HUDEP-2 (cell line): ENCODE measurements around the gene SPTBN1.

Source experiments
- DNase-seq, 76 experiments: peaks; one replicate each; lab custom pipeline; 2025; ENCODE audit not compliant: unreplicated experiment in 76 of 76; lab: John Stamatoyannopoulos, UW

SPTBN1 gene

DNA sequence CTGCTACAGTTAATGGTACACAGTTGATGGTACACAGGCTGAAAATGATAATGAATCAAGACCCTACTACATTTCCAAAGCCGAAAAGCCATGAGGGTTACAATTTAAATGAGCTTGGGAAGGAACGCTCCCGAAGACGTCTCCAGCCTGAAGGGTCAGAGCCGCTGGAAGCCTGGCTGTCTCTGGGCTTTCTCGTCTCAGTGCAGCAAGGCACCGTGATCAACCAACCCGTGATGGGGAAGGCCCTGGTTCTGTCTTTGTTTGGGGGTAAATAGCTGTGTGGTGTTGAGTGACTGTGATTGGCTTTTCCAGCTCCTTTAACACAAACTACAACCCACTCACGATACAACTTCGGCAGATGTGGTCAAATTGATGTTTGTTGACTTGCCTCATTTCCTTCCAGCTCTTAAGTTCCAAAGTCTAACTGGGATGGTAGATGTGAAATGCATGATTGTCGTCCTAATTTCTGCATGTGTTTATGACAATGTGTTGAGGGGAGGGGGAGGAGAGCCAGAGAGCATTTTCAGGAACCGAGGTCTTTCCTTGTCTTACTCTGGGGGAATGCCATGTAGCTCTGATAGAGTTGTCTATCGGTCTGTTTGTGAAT, 207.4 kb downstream of the SPTBN1 start:
- no peak for DNase-seq

GRCh38 chr2:54664238-54664786, 208.2 kb downstream of the SPTBN1 start:
- no peak for DNase-seq

- peak in 29 of 76 experiments; percentile 1 to 53 (median 18) for DNase-seq
These were observed 209.3 kb downstream of the SPTBN1 start for GRCh38 chr2:54665436-54665856.

DNA sequence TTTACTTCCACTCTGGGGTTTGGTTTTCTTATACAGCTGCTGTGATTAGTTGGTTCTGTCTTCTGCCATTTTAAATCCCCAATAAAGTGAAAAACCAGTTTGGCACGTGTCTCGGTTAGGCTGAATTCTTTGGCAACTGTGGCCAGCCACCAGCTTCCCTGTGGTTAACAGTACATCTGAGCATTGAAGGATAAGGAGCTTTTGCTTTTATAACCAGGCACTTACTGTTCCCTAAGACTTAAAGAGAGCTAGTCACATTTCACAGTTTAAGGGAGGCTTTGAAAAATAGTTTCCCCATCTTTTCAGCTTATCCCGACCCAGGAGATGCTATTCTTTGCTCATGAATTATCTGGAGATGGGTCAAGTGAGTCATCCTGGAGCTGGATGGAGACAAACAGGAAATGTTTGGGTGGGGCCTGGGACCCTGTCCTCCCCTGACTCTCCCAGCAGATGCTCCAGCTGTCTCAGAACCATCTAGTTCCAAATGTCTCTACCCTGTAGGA, 210.1 kb downstream of the SPTBN1 start:
- DNase-seq, result no peak

GRCh38 chr2:54666634-54667265, 210.6 kb downstream of the SPTBN1 start:
- no peak for DNase-seq

DNA sequence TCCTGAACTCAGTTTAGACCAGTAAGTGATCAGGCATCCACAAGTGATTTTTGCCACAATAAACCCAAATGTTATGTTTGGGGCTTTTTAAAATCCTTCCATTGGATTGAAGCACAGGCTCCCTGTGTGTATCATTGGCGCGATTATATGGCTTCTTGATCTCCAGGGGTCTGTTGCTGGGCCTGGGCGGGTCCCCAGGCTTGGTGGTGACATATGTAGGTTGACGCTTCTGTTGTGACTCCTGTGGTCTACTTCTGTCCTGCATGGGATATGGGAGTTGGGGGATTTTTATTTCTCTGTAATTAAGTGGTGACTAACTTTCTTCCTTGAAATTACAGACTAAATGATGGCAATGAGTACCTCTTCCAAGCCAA, 211.1 kb downstream of the SPTBN1 start:
- no peak for DNase-seq

GRCh38 chr2:54667726-54668650, 211.9 kb downstream of the SPTBN1 start:
- DNase-seq, result no peak

- no peak for DNase-seq
These were observed 212.6 kb downstream of the SPTBN1 start for GRCh38 chr2:54668711-54669110.

DNA sequence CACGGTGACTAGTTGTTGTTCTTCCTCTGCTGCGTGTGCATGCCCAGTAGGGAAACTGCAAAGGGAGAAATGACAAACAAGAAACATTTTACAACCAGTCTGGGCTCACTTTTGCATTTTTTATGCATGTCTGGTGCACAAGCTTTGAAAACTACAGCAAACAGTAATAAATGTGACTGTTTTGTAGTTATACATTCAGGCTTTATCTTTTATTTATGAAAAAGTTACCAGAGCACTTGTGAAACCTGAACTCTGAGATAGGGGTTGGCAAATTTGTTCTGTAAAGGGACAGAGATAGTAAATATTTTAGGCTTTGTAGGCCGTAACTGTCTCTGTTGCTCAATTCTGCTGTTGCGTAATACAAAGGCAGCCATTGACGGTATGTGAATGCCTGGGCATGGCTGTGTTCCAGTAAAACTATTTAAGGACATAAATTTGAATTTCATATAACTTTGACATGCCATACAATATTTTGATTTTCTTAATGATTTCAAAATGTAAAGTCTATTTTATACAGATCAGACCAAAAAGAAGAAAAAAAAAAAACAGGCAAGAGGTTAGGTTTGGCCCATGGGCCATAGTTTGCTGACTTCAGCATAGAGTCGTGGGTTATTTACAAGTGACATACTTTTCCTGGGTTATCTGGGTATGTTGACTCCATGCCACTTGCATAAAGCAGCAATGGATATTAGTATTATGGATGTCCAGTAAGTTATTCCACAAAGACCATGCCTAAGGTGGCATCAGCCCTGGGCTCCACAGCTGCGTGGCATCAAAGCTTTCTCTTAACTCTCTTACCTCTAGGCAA, 213.8 kb downstream of the SPTBN1 start:
- DNase-seq, result no peak

- DNase-seq, result no peak
These were observed 214.4 kb downstream of the SPTBN1 start for GRCh38 chr2:54670485-54671009.

GRCh38 chr2:54671010-54671409, 214.9 kb downstream of the SPTBN1 start:
- no peak for DNase-seq

- no peak for DNase-seq
These were observed 215.9 kb downstream of the SPTBN1 start for GRCh38 chr2:54671875-54672589.

GRCh38 chr2:54672590-54673456, 216.7 kb downstream of the SPTBN1 start:
- no peak for DNase-seq

DNA sequence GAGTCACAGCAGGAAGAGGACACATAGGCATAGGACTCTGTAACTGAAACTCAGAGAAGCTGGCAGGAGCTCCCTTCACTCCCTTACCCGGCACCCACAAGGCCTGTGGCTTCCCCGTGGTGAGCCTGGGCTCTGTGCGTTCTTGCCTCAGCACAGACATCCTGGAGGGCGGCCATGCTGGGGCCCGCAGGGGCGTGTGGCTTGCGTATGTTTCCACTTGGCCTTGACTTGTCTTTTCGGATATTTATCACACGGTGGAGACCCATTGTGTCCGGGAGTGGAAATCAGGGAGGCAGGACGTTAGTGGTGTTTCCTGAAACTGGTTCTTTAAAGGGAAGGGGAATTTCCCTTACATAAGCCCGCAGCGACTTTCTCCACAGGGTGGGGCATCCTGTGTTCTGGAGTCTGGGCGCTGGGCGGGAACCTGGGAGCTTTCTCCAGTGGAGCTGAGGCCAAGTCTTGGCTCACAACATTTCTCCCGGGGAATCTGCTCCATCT, 217.4 kb downstream of the SPTBN1 start:
- DNase-seq, result no peak

DNA sequence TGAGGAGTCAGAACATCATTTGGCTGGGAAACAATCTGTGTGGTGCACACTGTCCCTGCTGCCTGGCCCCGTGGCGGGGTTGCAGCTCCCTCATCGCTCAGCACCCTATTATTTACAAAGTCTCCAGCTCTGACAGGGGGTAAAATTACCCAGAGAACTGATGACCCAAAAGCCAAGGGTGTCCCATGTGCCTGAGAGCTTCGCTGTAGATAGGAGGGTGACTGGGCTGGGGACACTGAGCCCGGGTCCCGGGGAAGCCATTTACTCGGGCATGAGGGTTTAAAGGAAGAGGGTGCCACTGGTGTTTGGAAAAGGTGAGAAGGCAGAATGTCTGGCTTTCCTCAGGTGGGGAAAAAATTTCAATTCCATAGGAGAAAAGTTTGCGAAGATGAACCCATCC, 219.2 kb downstream of the SPTBN1 start:
- no peak for DNase-seq

DNA sequence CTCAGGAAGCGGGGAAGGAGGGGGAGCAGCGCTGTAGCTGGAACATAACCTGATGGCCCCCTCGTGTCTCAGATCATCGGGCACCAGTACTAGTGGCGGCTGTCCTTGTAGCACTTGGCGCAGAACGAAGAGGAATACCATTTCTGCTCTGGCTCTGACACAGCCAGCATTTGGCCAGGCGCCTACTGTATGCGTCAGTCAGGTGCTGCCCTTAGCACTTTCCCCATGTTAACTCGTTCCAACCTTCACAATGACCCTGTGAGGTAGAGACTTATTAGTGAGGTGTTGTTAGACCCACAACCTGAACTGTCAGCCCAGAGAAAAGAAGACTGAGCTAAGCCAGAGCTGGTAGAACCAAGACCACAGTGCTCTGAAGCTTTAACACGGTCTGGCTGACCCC, 219.6 kb downstream of the SPTBN1 start:
- DNase-seq, result no peak

- no peak for DNase-seq
These were observed 220.5 kb downstream of the SPTBN1 start for GRCh38 chr2:54676656-54677055.

DNA sequence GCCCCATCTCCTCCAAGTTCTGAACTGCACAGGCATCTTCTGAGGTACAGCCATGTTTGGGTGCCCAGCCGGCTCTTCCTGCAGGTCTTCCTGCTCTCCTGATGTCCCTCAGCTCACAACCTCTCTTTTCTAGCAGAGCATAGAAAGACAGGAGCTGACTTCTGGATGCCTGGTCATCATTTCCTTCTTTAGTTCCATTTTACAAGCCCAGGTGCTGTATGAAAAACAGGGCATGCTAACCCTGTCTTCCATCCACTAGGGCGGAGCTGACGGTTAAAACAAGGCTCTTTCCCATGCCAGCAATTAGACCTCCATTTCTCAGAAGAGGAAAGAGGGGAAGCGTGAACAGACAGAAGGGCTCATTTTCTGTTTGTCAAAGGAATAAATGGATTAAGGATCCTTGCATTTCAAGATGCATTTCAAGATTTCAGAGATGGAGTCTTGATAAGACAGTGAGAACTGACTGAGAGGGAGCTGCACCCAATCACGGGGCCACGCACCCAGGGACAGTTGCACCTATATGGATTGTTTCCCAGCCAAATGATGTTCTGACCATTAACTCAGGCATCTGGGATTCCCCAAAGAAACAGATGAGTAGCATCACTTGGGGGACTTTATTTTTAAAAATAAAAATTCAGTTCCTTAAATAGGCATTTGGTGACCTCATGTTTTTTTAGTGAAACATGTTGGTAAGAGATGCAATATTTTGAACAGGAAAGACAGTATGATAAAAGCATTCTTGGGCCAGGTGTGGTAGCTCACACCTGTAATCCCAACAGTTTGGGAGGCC, 221.5 kb downstream of the SPTBN1 start:
- no peak for DNase-seq
